Measurements from ENCODE around the gene IARS2.

GRCh38 chr1:220186752-220187151 lies 92.8 kb downstream of the IARS2 start:
- TF ChIP-seq, protein P1, sequence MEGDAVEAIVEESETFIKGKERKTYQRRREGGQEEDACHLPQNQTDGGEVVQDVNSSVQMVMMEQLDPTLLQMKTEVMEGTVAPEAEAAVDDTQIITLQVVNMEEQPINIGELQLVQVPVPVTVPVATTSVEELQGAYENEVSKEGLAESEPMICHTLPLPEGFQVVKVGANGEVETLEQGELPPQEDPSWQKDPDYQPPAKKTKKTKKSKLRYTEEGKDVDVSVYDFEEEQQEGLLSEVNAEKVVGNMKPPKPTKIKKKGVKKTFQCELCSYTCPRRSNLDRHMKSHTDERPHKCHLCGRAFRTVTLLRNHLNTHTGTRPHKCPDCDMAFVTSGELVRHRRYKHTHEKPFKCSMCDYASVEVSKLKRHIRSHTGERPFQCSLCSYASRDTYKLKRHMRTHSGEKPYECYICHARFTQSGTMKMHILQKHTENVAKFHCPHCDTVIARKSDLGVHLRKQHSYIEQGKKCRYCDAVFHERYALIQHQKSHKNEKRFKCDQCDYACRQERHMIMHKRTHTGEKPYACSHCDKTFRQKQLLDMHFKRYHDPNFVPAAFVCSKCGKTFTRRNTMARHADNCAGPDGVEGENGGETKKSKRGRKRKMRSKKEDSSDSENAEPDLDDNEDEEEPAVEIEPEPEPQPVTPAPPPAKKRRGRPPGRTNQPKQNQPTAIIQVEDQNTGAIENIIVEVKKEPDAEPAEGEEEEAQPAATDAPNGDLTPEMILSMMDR (IDR thresholded peaks at IDR 0.05): no peak
- no peak for TF ChIP-seq POLR2A (IDR thresholded peaks at IDR 0.05)
